C4-2B (cell line): Measurements from ENCODE around the gene ATP1A3.

ENCODE experiments used
- ZFX ChIP-seq: fragments of 450-650 bp; IDR thresholded peaks from 2 replicates; pipeline ENCODE4 v1.6.1; 2017
- TF ChIP-seq, protein P1 (sequence below): fragments of 450-650 bp; conservative IDR thresholded peaks from 2 replicates; pipeline ENCODE4 v1.5.1; 2017; ENCODE audit warnings: mild to moderate bottlenecking

DNA sequence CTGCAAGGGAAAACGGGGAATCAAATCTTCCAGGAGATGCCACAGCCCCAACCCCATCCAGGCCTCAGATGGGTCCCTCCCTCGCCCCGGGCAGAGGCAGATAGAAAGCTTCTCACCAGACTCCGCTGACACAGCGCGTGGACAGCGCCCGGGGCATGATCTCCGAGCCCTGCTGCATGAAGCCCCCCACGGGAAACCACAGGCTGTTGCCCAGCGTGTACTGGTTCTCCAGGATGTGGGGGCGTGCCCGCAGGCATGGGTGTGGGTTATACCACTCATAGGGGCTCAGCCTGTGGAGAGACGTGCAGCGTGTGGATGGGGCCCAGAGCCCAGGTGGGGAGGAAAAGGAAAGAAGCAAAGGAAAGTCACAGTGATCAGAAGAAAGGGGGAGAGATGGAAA is 27.2 kb upstream of the ATP1A3 start:
- TF ChIP-seq, protein P1, sequence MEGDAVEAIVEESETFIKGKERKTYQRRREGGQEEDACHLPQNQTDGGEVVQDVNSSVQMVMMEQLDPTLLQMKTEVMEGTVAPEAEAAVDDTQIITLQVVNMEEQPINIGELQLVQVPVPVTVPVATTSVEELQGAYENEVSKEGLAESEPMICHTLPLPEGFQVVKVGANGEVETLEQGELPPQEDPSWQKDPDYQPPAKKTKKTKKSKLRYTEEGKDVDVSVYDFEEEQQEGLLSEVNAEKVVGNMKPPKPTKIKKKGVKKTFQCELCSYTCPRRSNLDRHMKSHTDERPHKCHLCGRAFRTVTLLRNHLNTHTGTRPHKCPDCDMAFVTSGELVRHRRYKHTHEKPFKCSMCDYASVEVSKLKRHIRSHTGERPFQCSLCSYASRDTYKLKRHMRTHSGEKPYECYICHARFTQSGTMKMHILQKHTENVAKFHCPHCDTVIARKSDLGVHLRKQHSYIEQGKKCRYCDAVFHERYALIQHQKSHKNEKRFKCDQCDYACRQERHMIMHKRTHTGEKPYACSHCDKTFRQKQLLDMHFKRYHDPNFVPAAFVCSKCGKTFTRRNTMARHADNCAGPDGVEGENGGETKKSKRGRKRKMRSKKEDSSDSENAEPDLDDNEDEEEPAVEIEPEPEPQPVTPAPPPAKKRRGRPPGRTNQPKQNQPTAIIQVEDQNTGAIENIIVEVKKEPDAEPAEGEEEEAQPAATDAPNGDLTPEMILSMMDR, result no peak
- no peak for TF ChIP-seq ZFX
